OCI-LY1 (cell line): Measurements from ENCODE around the gene TRIM46.

Experiments
- CTCF ChIP-seq: fragments of 200-600 bp; sonication (generic), shearing (Covaris generic); IDR thresholded peaks from 2 replicates; pipeline ENCODE4 v1.5.1; 2017; ENCODE audit warnings: mild to moderate bottlenecking, antibody characterized with exemption, low read length, moderate library complexity, mixed read lengths
- EZH2 ChIP-seq: fragments of 200-600 bp; sonication (generic), shearing (Covaris generic); IDR thresholded peaks from 2 replicates; pipeline ENCODE4 v1.8.0; 2017; ENCODE audit warnings: borderline replicate concordance, mixed run types, mild to moderate bottlenecking, antibody characterized with exemption, low read length, moderate library complexity, mixed read lengths

- TF ChIP-seq CTCF (no peak), EZH2 (no peak)
These were observed 34.3 kb downstream of the TRIM46 start, which contains the start of gene THBS3 for GRCh38 chr1:155207806-155208540.
